Embryonic facial prominence (tissue), 1 donor: ENCODE measurements around the gene NHERF2.
A peak's percentile ranks its signal among the peaks of the same experiment; 100 is the strongest.

Source experiments
- DNase-seq: peaks from one replicate; pipeline ENCODE4 v3.0.0-alpha.2; 2016; ENCODE audit errors: extremely low spot score

Gene NHERF2

DNA sequence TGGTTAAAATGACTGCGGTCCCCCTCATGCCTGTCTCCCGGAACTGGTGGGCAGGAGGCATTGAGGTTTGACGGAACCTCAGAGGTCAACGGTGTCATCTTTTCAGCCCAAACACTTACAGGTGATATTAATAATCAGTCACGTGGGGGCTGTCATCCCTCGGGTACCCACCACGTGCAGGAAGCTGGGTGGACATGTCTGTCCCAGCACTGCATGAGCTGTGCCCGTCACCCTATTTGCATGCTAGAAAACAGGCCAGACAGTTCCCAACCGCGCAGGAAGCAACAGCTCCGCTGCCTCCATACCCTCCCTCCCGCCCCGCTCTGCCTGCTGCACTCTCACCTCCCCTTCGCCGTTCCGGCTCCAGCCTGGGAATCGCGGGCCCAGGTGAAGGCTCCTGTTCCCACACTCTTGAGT is 35.6 kb upstream of the NHERF2 start:
- DNase-seq, result no peak

GRCh38 chr16:1991588-1991947 is 35.1 kb upstream of the NHERF2 start:
- DNase-seq, result no peak

GRCh38 chr16:1991948-1992703 is 34.6 kb upstream of the NHERF2 start:
- DNase-seq, result peak; percentile 83

- no peak for DNase-seq
These were observed 33.9 kb upstream of the NHERF2 start for GRCh38 chr16:1992704-1993317.

DNA sequence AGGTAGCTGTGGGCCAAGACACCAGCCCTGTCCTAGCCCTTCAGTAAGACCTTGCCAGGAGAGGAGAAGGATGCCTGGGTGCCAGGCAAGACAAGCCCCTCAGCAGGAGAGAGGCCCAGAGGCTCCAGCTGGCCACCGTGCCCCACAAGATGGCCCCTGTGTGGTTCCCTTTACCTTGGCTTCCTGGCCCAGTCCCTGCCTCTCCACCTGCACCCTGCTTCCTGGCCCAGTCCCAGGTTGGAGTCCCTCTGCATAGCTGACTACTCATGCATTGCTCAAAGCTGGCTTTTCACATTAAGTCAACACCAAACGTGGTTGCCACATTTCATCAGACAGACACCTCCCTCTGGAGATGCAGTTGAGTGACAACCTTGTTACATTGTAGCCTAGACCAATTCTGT is 33.0 kb upstream of the NHERF2 start:
- no peak for DNase-seq

- DNase-seq, result no peak
These were observed 29.0 kb upstream of the NHERF2 start for GRCh38 chr16:1997494-1998359.

DNA sequence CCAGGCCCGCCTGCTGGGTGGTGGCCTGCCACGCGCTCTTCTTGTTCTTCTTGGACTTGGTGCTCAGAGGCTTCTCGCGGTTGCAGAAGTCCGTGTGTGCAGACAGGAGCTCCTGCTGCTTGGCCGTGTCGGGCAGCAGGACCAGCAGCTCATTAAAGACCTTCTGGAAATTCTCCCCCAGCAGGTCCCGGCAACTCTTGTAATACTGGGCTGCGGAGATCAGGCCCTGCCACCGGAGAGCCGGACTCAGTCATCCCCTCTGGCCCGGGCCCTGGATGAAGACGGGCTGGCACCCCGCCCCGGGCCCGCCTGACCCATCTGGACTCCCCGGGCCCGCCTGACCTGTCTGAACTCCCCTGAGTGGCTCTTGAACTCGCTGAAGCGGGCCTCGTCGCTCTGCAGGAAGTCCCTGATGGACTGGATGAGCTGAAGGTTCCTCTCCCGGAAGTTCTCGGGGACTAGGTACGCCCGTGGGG is 28.3 kb upstream of the NHERF2 start:
- no peak for DNase-seq

DNA sequence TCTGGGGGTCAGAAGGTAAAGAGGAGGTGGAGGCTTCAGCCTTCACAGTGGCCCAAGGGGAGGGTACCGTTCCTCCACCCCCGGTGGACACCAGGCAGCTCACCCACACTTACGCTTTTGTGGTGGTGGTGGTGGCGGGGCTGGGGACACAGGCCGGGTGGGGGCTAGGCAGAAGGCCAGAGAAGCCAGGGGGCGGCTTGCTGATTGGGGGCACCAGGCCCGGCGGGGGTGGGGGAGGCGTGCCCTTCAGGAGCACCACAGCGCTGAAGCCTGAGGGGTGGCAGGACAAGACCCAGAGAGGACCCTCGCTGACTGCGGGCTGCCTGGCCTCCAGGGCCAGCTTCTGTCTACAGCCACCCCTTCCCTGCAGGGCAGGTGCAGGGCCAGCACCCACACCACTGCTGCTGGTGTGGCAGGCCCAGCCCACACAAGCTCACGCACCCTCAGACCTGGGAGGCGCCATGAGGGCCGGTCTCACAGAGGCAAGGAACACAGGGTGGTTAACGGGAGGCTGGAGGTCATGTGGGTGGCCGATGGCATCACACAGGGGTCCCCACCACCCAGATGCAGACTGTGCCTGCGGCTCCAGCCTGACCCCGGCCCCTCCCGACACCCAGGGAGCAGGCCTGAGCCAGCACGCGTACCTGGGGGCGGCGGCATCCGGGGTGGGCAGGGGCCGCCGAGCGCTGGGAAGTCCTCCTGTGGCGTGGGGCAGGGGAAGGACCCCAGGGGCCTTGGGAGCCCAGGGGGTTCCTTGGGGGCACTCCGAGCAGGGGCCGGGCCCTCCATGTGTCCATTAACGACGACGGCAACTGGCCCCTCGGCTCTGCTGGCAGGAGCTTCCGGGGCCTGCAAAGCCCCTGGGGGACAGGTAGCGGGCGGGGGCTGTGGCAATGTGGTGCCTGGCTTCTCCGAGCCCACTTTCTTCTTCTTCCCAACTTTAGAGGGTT is 27.6 kb upstream of the NHERF2 start:
- no peak for DNase-seq

GRCh38 chr16:1999866-2000514 is 26.7 kb upstream of the NHERF2 start:
- no peak for DNase-seq

DNA sequence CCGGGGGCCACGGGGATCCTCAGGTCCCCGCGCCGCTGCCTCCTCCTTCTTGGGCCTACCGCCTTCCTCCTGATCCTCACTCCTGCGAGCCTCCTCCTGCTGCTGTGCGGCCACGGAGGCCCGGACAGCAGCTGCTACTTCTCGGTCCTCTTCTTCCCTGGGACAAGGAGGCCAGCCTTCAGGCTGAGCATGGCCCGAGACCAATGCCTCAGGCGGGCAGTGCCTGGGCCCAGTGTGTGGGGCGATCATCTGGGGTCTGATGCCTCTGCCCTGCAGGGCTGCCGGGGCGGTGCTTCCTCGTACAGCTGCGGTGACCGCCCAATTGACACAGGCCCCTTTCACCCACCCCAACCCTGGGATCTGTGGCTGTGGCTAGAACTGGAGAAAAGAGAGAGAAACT is 25.7 kb upstream of the NHERF2 start:
- DNase-seq, result no peak

DNA sequence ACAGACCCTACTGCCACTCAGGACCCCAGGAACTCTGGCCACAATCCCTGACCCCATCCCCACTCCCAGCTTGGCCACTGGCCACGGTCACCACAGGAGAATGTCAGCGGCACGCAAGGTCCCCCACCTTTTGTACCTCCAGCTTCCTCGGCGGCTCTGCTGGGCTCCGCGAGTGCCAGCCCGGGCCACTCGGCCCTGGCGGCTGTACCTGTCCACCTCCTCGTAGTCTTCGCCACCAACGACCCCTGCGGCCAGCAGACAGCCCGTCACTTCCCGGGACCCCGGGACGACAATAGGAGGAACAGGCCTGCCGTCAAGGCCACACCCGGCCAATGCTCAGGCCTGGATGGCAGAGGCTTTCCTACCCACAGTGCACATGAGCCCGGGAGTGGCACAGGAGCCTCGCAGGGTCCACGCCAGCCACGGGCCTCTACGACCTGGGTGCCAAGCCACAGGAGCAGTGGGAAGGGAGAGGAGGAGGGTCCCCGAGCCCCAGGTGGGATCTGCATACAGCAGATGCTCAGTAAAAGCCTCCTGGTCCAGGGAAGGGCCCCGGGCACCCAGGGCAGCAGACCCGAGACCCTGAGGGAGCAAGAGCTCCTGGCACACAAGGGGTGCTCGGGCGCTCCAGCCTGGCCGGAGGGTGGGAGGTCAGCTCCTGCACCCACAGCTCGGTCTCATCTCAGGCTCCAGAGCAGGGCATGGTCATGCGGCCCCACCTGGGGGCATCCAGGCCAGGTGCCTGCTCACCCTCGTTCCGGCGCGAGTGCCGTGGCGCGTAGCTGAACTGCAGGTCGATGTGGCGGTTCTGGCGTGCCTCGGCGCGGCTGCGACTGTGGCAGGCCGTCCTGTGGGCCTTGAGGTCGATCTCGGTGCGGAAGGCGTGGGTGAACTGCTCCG is 25.0 kb upstream of the NHERF2 start:
- no peak for DNase-seq

GRCh38 chr16:2002406-2003230 is 24.1 kb upstream of the NHERF2 start:
- DNase-seq, result no peak

GRCh38 chr16:2003231-2003826 is 23.4 kb upstream of the NHERF2 start:
- DNase-seq, result no peak

GRCh38 chr16:2003827-2004641 is 22.7 kb upstream of the NHERF2 start:
- DNase-seq, result no peak

DNA sequence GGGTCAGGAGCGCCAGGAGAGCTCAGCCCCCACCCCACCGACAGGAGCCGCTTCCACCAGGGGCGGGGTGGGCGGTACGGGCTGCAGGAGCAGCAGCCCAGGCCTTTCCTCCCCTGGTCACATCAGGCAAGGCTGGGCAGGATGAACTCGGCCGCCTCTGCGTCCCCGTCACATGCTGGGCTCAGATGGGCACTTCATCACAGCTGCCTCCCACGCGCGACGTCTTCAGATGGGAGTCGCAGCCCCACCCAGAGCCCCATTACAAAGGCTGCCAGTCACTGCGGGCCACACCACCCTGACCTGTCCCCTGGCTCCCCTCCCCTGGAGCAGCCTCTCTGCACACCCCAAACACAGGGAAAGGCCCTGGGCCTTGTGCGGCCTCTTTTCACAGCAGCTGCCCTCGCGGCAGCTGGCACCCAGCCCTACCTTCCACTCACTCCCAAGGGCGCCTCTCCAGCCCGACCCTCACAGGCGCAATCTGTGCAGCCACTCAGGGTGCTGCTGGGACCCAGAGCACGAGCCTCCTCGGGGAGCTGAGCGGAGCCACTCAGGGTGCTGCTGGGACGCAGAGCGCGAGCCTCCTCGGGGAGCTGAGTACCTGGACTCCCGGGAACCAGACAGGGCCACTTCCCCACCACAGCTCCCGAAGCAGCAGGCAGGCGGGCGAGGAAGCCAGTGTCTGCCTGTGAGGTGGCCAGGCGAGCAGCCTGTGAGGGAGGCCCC is 21.7 kb upstream of the NHERF2 start:
- DNase-seq, result no peak

- DNase-seq, result no peak
These were observed 21.1 kb upstream of the NHERF2 start for GRCh38 chr16:2005646-2006045.

DNA sequence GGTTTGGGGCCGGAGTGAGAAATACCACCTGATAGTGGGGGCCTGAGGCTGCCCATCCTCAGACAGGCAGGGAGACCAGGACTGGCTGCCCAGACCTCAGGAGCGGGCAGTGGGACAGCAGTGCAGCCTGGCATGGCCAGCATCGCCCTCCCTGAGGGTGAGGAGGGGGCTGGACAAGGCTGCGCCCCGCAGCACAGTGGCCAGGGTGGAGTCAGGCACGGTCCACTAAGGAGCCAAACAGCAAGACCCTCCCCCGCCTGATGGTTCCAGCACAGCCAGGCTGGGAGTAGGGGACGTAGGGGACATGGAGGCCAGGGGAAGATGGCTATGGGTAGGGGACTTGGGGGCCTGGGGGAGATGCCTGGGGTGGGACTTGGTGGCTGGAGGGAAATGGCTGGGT is 20.4 kb upstream of the NHERF2 start:
- DNase-seq, result no peak
